WTC11 (cell line): ENCODE results near the gene MEFV. TPM values are rescaled to one million over a fixed set of nuclear protein-coding genes. Genes with fewer than 3 reads are reported as not detected.

ENCODE experiments used
- ATAC-seq: fragments of 200-7000 bp; cut with Tn5 transposase; 2 replicates; pipeline ENCODE4 v1.10.0; 2021; ENCODE audit warnings: mild to moderate bottlenecking, moderate library complexity
- CTCF ChIA-PET: fragments of 300-600 bp; sonication (Branson Sonifier 250); formaldehyde crosslinking; loops from one replicate; lab custom pipeline; 2021; ENCODE audit warnings: antibody characterized with exemption; lab: Charles Lee
- POLR2A ChIA-PET: fragments of 350-600 bp; sonication (Branson Sonifier 250); formaldehyde crosslinking; loops from one replicate; lab custom pipeline; 2021; ENCODE audit warnings: antibody characterized with exemption; lab: Charles Lee
- DNase-seq: peaks from one replicate; pipeline ENCODE4 v3.0.0; 2021; ENCODE audit warnings: low spot score
- H3K27ac Mint-ChIP-seq: 2 replicates; pipeline ENCODE4 v1.8.0; 2021; ENCODE audit warnings: mixed read lengths
- H3K27me3 Mint-ChIP-seq: 2 replicates; pipeline ENCODE4 v1.8.0; 2021; ENCODE audit warnings: low read depth, mild to moderate bottlenecking, moderate library complexity, mixed read lengths
- H3K36me3 Mint-ChIP-seq: 2 replicates; pipeline ENCODE4 v1.8.0; 2021; ENCODE audit warnings: mixed read lengths
- H3K4me1 Mint-ChIP-seq: 2 replicates; pipeline ENCODE4 v1.8.0; 2022; ENCODE audit warnings: mixed read lengths
- H3K4me3 Mint-ChIP-seq: 2 replicates; pipeline ENCODE4 v1.8.0; 2021; ENCODE audit warnings: mild to moderate bottlenecking, moderate library complexity, mixed read lengths
- H3K9me3 Mint-ChIP-seq: 2 replicates; pipeline ENCODE4 v1.8.0; 2021; ENCODE audit warnings: mixed read lengths
- ARID4B ChIP-seq: sonication (generic); formaldehyde crosslinking; IDR thresholded peaks from 2 replicates; pipeline ENCODE4 v1.8.0; 2023; ENCODE audit warnings: missing genetic modification reagents, mild to moderate bottlenecking, borderline replicate concordance
- CBFB ChIP-seq: sonication (generic); formaldehyde crosslinking; IDR thresholded peaks from 2 replicates; pipeline ENCODE4 v1.8.1; 2022; ENCODE audit warnings: mild to moderate bottlenecking, low read depth, missing genetic modification reagents
- ELF4 ChIP-seq: sonication (generic); formaldehyde crosslinking; IDR thresholded peaks from 2 replicates; pipeline ENCODE4 v1.8.1; 2022; ENCODE audit warnings: low read depth, mild to moderate bottlenecking, moderate library complexity, missing genetic modification reagents
- ETV6 ChIP-seq: sonication (generic); formaldehyde crosslinking; IDR thresholded peaks from 2 replicates; pipeline ENCODE4 v1.8.1; 2022; ENCODE audit warnings: mild to moderate bottlenecking, missing genetic modification reagents
- FOXP1 ChIP-seq: sonication (generic); formaldehyde crosslinking; IDR thresholded peaks from 2 replicates; pipeline ENCODE4 v1.8.0; 2022; ENCODE audit warnings: missing genetic modification reagents, mild to moderate bottlenecking, moderate library complexity, borderline replicate concordance
- HMGA2 ChIP-seq: fragments of 250-450 bp; sonication (Bioruptor Pico); IDR thresholded peaks from 2 replicates; pipeline ENCODE4 v1.4.0; 2021; ENCODE audit warnings: mild to moderate bottlenecking, moderate library complexity
- MLX ChIP-seq: sonication (generic); formaldehyde crosslinking; IDR thresholded peaks from 2 replicates; pipeline ENCODE4 v1.8.1; 2023; ENCODE audit warnings: mild to moderate bottlenecking, missing genetic modification reagents, moderate library complexity
- MXD4 ChIP-seq: fragments of 250-450 bp; sonication (Bioruptor Pico); IDR thresholded peaks from 2 replicates; pipeline ENCODE4 v1.8.0; 2021; ENCODE audit warnings: mild to moderate bottlenecking, moderate library complexity, borderline replicate concordance
- PRDM15 ChIP-seq: sonication (generic); formaldehyde crosslinking; IDR thresholded peaks from 2 replicates; pipeline ENCODE4 v1.8.0; 2022; ENCODE audit warnings: missing genetic modification reagents
- SOX15 ChIP-seq: fragments of 250-450 bp; sonication (Bioruptor Pico); IDR thresholded peaks from 2 replicates; pipeline ENCODE4 v1.9.0; 2021; ENCODE audit warnings: mild to moderate bottlenecking
- SP1 ChIP-seq: sonication (generic); formaldehyde crosslinking; conservative IDR thresholded peaks from 2 replicates; pipeline ENCODE4 v1.8.1; 2022; ENCODE audit warnings: missing genetic modification reagents
- STAT6 ChIP-seq: sonication (generic); formaldehyde crosslinking; conservative IDR thresholded peaks from 2 replicates; pipeline ENCODE4 v1.8.1; 2023; ENCODE audit warnings: mild to moderate bottlenecking, low read depth, missing genetic modification reagents, moderate library complexity
- TEAD1 ChIP-seq: sonication (generic); formaldehyde crosslinking; IDR thresholded peaks from 2 replicates; pipeline ENCODE4 v1.8.0; 2022; ENCODE audit warnings: mild to moderate bottlenecking, missing genetic modification reagents
- USF2 ChIP-seq: sonication (generic); formaldehyde crosslinking; IDR thresholded peaks from 2 replicates; pipeline ENCODE4 v1.8.1; 2023; ENCODE audit warnings: mild to moderate bottlenecking, missing genetic modification reagents, moderate library complexity
- ZMAT4 ChIP-seq: fragments of 250-450 bp; sonication (Bioruptor Pico); IDR thresholded peaks from 2 replicates; pipeline ENCODE4 v1.9.0; 2021; ENCODE audit warnings: mild to moderate bottlenecking
- ZNF512 ChIP-seq: sonication (generic); formaldehyde crosslinking; IDR thresholded peaks from 2 replicates; pipeline ENCODE4 v1.8.1; 2022; ENCODE audit warnings: missing genetic modification reagents, borderline replicate concordance
- total RNA-seq: library from RNA; stranded (reverse); gene quantifications from 3 replicates; pipeline ENCODE4 v1.2.3, GENCODE V29; 2021

Gene MEFV
- total RNA-seq, 1 experiment from 2014 or later = 0.09 TPM

GRCh38 chr16:3306078-3306477 lies 49.6 kb upstream of the MEFV start (continued):
- TF ChIP-seq ZNF512 (CRISPR knock-in tag) = no peak
- TF ChIP-seq ETV6 = no peak
- no peak for TF ChIP-seq ELF4 (CRISPR knock-in tag)

GRCh38 chr16:3305109-3306068 lies 49.0 kb upstream of the MEFV start, which contains the start of the genes TIGD7 and ZNF75A:
TSS of gene TIGD7 (minus strand) at chr16:3305430. CDS start at chr16:3300614, 4,816 bp downstream.
TSS of gene ZNF75A (plus strand) at chr16:3305497. CDS start at chr16:3308429, 2,932 bp downstream.
- Mint-ChIP-seq H3K9me3 (peaks cover 39% of the 10 kb centered on the region), H3K36me3 (peaks cover 72% of the 10 kb centered on the region), H3K4me3 (peak within 1 kb of the TSS; percentile 77), H3K4me1 (peaks cover 8% of the 10 kb centered on the region), H3K27me3 (peaks cover 25% of the 10 kb centered on the region), H3K27ac (no peak within 1 kb of the TSS; the same call in 1 of the 2 replicates)
- ATAC-seq (peak; percentile 98), DNase-seq (peak; percentile 84)
- ChIA-PET CTCF (interaction anchor here (1.2 to 1.4 kb wide), 3 partner anchors 9 to 134 kb away, joined by 3 to 5 read pairs (median 3); no protein-coding TSS in a partner anchor), POLR2A (interaction anchor here (0.5 to 2.2 kb wide), 4 partner anchors 11 to 396 kb away, joined by 3 to 12 read pairs (median 8); partner anchors contain the start of genes ZNF174, ZNF263 and ZSCAN32)
- TF ChIP-seq PRDM15 (CRISPR knock-in tag) = peak; percentile 47
- TF ChIP-seq ZMAT4 (CRISPR knock-in tag) = no peak
- TF ChIP-seq SOX15 (CRISPR knock-in tag) = no peak
- no peak for TF ChIP-seq HMGA2 (CRISPR knock-in tag)
- peak; percentile 99 for TF ChIP-seq ARID4B (CRISPR knock-in tag)
- 0 out of 2 replicates have a peak, but pooled peaks have one; percentile 63 for TF ChIP-seq STAT6 (CRISPR knock-in tag)
- peak; percentile 44; the same call in 1 of the 2 replicates for TF ChIP-seq USF2 (CRISPR knock-in tag)
- peak; percentile 96 for TF ChIP-seq FOXP1 (CRISPR knock-in tag)
- TF ChIP-seq MLX (CRISPR knock-in tag) = peak; percentile 62; the same call in 1 of the 2 replicates
- peak; percentile 66; the same call in 1 of the 2 replicates for TF ChIP-seq SP1 (CRISPR knock-in tag)
- peak; percentile 79 for TF ChIP-seq TEAD1
- peak; percentile 76; the same call in 1 of the 2 replicates for TF ChIP-seq CBFB (CRISPR knock-in tag)
- no peak for TF ChIP-seq MXD4
